ENCODE measurements around the gene FOXF2.
"Not testable (repeated sequence)": the region's sequence is repeated elsewhere in the genome, so short reads cannot be mapped to it uniquely, and the experiment has no call there.

FOXF2 gene

DNA sequence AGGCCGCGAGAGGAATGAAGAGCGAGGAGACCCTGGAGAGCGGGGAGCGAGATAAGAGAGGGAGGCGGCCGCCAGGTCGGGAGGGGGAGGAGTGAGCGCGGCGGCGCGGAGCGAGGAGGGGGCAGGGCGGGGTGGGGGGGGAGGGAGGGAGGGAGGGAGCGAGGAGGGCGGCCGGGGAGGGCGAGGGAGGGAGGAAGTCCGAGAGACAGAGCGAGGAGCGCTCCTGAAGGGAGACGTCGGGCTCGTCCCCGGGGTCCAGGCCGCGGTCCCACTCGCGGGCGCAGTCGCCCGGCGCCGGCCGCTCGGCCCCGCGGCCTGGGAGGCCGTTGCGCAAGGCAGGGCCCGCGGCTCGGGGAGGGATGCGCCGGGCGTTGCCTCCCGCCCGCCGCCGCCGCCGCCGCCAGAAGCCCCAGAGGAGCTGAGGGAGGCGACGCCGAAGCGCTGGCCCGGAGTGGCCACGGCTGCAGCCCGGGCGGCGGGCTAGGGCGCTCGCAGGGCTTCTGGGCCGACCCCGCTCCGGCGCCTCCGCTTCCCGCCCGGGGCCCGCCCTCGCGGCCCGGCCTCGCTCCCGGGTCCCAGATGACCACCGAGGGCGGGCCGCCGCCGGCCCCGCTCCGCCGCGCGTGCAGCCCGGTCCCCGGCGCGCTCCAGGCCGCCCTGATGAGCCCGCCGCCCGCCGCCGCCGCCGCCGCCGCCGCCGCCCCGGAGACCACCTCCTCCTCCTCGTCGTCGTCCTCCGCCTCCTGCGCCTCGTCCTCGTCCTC lies at the start of gene FOXF2:
TSS of gene FOXF2 (plus strand) at position 208 of the 764 bp plus-strand sequence. CDS start at position 580, 372 bp downstream.
- DNase-seq: no peak
- Mint-ChIP-seq H3K27me3 (peaks cover 77% of the 10 kb centered on the region), H3K9me3 (no peaks in the 10 kb centered on the region), H3K27ac (no peak within 1 kb of the TSS), H3K36me3 (ENCODE audit: low read depth) (no peaks in the 10 kb centered on the region), H3K4me1 (peaks cover 16% of the 10 kb centered on the region), H3K4me3 (peak within 1 kb of the TSS; percentile 67)
- no peak for ATAC-seq

DNA sequence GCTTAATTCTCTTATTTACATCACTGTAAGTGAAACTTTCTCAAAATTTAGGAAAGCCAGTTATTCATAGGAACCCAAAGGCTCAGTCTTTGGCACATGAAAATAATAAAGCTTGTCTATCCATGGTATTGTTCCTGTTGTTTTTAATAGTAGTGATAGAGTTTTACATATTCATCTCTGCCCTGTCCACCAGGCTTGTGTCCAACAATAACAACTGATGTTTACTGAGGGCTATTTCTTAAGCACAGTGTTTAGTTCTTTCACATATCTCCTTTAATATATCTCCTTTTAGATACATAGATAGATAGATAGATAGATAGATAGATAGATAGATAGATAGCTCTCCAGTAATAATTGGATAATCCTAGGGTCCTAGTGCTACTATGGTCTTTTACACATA lies 43.3 kb upstream of the FOXF2 start:
- H3K27ac Mint-ChIP-seq: no peak overlapping the region
- DNase-seq (no peak), ATAC-seq (no peak)
- no peaks in the 10 kb centered on the region for H3K36me3 Mint-ChIP-seq (ENCODE audit: low read depth)
- peaks cover 37% of the 10 kb centered on the region for H3K27me3 Mint-ChIP-seq
- H3K9me3 Mint-ChIP-seq: peaks cover 20% of the 10 kb centered on the region
- no peaks in the 10 kb centered on the region for H3K4me1 Mint-ChIP-seq
- no peak overlapping the region for H3K4me3 Mint-ChIP-seq

DNA sequence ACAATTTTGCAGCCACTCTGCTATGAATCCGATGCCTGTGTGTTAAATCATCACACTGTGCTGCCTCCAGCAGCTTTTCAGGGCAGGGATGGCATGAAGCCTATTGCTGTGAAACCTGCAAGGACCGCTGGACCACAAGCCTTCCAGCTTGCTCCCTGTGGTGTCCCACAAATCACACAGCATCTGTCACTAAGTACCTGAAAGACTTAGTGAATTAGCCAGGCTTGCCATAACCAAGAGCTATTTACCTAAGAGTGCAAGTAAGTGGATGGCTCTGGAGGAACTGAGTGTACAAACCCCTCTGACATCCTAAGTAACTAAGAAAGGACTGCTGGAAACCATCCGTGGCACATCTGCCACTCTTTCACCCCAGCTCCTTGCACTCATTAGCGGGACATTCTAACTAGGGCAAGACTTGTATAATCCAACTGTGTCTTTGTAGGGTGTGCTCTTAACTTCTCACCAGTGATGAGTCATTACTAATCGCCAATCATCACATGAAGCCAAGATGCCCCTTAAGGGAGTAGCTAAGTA lies 42.8 kb upstream of the FOXF2 start:
- no peak overlapping the region for H3K4me3 Mint-ChIP-seq
- no peaks in the 10 kb centered on the region for H3K4me1 Mint-ChIP-seq
- no peak for ATAC-seq
- H3K9me3 Mint-ChIP-seq: peaks cover 25% of the 10 kb centered on the region
- DNase-seq: no peak
- H3K36me3 Mint-ChIP-seq (ENCODE audit: low read depth): no peaks in the 10 kb centered on the region
- peaks cover 33% of the 10 kb centered on the region for H3K27me3 Mint-ChIP-seq
- no peak overlapping the region for H3K27ac Mint-ChIP-seq

DNA sequence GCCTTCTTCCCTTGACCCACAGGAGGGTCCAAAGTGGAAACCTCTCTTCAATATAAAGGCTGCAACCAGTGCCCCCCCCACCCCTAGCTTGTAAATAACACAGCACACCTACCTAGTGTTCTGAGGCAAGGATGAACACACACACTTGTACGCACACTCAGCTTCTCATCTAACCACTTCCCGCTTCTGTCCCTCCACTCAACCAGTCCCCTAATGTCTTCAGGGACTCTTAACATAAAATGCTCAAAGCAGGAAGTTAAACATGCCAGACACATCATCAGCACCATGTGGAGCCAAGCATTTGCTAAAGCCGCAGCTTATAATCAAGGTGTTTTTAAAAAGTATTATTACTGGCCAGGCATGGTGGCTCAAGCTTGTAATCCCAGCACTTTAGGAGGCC lies 42.2 kb upstream of the FOXF2 start:
- peaks cover 3% of the 10 kb centered on the region for H3K36me3 Mint-ChIP-seq (ENCODE audit: low read depth)
- no peak overlapping the region for H3K27ac Mint-ChIP-seq
- H3K27me3 Mint-ChIP-seq: peaks cover 33% of the 10 kb centered on the region
- ATAC-seq (no peak), DNase-seq (no peak)
- peaks cover 30% of the 10 kb centered on the region for H3K9me3 Mint-ChIP-seq
- no peaks in the 10 kb centered on the region for H3K4me1 Mint-ChIP-seq
- H3K4me3 Mint-ChIP-seq: no peak overlapping the region

DNA sequence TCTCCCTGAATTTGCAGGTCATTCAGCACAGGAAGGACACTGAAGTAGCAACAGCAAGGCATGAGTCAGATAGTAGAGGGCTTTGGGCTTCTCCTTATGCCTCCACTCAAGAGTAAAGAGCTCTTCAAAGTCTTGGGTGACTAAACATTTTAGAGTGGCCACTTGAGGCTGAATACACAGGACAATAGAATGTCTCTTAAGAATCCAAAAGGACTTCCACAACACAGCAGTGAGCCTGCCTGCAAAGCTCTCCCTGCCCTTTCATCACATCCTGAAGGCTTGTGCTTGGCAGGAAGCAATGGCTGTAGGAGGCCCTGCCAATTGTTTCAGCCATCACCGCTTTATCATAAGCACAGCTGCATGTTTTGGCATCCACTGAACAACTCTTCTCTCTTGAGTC lies 40.7 kb upstream of the FOXF2 start:
- Mint-ChIP-seq H3K36me3 (ENCODE audit: low read depth) (peaks cover 3% of the 10 kb centered on the region), H3K27me3 (peaks cover 42% of the 10 kb centered on the region), H3K27ac (no peak overlapping the region), H3K4me1 (no peaks in the 10 kb centered on the region), H3K9me3 (peaks cover 42% of the 10 kb centered on the region), H3K4me3 (no peak overlapping the region)
- ATAC-seq (no peak), DNase-seq (no peak)

DNA sequence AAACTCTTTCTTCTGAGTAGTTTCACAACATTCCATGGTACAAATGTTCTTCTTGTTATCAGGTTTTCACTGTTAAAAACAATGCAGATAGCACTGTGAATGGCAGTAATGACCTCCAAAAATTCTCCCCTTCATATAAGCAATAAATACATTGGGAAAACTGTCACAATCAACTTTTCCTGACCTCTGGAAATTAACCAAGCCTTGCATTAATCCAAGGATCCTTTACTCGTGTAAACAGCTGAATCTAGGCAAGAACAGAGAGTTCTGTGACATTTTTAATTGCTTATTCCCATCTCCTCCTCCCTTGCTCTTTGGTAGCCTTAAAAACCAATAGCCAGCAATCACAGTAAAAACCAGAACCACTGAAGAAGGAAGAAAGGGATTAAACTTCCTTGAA lies 39.7 kb upstream of the FOXF2 start:
- Mint-ChIP-seq H3K9me3 (peaks cover 37% of the 10 kb centered on the region), H3K27me3 (peaks cover 52% of the 10 kb centered on the region)
- DNase-seq: no peak

DNA sequence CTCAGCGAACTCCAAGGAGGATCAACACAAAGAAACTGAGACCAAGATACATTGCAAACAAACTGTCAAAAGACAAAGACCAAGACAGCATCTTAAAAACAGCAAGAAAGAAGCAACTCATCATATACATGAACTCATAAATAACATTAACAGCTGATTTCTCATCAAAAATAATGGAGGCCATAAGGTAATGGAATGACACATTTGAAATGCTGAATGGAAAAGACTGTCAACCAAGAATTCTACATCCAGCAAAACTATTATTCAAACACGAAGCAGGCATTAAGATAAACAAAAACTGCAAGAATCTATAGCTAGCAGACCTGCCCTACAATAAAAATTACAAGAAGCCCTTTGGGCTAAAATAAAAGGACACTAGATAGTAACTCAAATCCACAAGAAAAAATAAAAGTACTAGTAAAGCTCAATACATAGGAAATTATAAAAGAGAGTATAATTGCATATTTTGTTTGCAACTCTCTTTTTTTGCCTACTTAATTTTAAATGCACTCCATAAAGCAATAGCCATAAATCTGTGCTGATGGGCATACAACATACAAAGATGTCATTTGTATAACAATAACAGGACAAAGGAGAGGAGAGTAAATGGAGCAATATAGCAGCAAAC lies 37.9 kb upstream of the FOXF2 start:
- DNase-seq: no peak
- no peak overlapping the region for H3K4me3 Mint-ChIP-seq
- H3K27ac Mint-ChIP-seq: no peak overlapping the region
- H3K27me3 Mint-ChIP-seq: peaks cover 49% of the 10 kb centered on the region
- no peak for ATAC-seq
- peaks cover 30% of the 10 kb centered on the region for H3K9me3 Mint-ChIP-seq
- H3K36me3 Mint-ChIP-seq (ENCODE audit: low read depth): peaks cover 3% of the 10 kb centered on the region
- no peaks in the 10 kb centered on the region for H3K4me1 Mint-ChIP-seq

More for the DNA sequence above, 39.7 kb upstream of the FOXF2 start:
- ATAC-seq: no peak
- H3K4me3 Mint-ChIP-seq: no peak overlapping the region
- no peaks in the 10 kb centered on the region for H3K4me1 Mint-ChIP-seq
- H3K27ac Mint-ChIP-seq: no peak overlapping the region
- peaks cover 3% of the 10 kb centered on the region for H3K36me3 Mint-ChIP-seq (ENCODE audit: low read depth)

DNA sequence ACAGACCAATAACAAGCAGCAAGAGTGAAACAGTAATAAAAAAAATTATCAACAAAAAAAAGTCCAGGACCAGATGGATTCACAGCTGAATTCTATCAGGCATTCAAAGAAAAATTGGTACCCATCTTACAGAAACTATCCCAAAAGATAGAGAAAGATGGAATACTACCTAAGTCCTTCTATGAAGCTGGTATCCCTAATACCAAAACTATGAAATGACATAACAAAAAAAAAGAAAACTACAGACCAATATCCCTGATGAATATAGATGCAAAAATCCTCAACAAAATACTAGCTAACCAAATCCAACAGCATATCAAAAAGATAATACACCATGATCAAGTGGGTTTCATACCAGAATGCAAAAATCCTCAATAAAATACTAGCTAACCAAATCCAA lies 34.3 kb upstream of the FOXF2 start:
- not testable (repeated sequence) for H3K36me3 Mint-ChIP-seq (ENCODE audit: low read depth); DNase-seq; H3K4me3 Mint-ChIP-seq; H3K4me1 Mint-ChIP-seq; H3K27ac Mint-ChIP-seq; ATAC-seq
- Mint-ChIP-seq H3K9me3 (peaks cover 30% of the 10 kb centered on the region), H3K27me3 (peaks cover 42% of the 10 kb centered on the region)

DNA sequence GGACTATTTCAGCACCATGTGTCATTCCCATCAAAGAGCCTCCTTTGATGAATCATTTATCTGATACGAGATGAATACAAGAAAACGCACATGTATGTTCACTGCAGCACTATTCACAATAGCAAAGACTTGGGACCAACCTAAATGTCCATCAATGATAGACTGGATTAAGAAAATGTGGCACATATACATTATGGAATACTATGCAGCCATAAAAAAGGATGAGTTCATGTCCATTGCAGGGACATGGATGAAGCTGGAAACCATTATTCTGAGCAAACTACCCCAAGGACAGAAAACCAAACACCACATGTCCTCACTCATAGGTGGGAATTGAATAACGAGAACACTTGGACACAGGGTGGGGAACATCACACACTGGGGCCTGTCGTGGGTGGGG lies 27.7 kb upstream of the FOXF2 start:
- not testable (repeated sequence) for H3K4me3 Mint-ChIP-seq; H3K36me3 Mint-ChIP-seq (ENCODE audit: low read depth); H3K27ac Mint-ChIP-seq; ATAC-seq; H3K4me1 Mint-ChIP-seq; H3K9me3 Mint-ChIP-seq; DNase-seq
- peaks cover 39% of the 10 kb centered on the region for H3K27me3 Mint-ChIP-seq

DNA sequence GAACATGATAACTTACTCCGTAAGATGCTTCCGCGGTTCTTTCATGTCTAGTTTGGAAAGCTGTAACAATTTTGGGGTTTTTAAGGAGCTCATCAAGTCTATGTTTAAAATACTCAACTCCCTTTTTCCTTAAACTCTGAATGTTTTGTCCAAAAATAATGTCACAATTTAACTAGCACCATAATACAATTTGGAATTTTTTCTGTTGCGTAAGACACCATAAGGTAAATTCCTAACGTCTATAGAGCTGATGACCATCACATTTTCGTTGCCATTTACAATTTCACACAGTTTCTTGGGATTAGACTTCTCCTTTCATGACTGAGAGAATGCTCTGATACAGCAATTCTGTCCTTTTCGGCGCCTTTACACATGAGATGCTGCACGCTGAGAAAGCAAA lies 26.7 kb upstream of the FOXF2 start:
- Mint-ChIP-seq H3K27me3 (peaks cover 37% of the 10 kb centered on the region), H3K4me3 (no peak overlapping the region), H3K36me3 (ENCODE audit: low read depth) (no peaks in the 10 kb centered on the region), H3K4me1 (no peaks in the 10 kb centered on the region), H3K9me3 (no peaks in the 10 kb centered on the region), H3K27ac (no peak overlapping the region)
- DNase-seq (no peak), ATAC-seq (no peak)

DNA sequence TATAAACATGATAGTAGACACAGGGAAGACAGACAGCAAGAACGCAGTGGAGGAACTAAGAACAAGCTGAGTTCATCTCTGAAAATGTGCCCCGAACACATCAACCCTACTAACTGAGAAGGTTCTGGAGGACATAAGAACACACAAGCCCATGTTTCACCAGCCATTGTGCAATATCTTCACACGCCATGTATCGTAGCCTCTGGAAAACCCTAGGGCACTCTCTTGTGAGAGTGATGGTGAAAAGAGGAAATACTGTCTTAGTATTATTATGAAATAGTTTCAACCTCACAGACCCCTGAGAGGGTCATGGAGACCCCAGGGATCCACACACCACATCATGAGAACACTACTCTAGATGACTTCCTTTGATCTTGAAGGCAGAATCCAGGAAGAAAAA lies 26.1 kb upstream of the FOXF2 start:
- Mint-ChIP-seq H3K27ac (no peak overlapping the region), H3K4me1 (no peaks in the 10 kb centered on the region), H3K27me3 (peaks cover 41% of the 10 kb centered on the region), H3K4me3 (no peak overlapping the region), H3K36me3 (ENCODE audit: low read depth) (no peaks in the 10 kb centered on the region), H3K9me3 (no peaks in the 10 kb centered on the region)
- no peak for ATAC-seq
- no peak for DNase-seq

DNA sequence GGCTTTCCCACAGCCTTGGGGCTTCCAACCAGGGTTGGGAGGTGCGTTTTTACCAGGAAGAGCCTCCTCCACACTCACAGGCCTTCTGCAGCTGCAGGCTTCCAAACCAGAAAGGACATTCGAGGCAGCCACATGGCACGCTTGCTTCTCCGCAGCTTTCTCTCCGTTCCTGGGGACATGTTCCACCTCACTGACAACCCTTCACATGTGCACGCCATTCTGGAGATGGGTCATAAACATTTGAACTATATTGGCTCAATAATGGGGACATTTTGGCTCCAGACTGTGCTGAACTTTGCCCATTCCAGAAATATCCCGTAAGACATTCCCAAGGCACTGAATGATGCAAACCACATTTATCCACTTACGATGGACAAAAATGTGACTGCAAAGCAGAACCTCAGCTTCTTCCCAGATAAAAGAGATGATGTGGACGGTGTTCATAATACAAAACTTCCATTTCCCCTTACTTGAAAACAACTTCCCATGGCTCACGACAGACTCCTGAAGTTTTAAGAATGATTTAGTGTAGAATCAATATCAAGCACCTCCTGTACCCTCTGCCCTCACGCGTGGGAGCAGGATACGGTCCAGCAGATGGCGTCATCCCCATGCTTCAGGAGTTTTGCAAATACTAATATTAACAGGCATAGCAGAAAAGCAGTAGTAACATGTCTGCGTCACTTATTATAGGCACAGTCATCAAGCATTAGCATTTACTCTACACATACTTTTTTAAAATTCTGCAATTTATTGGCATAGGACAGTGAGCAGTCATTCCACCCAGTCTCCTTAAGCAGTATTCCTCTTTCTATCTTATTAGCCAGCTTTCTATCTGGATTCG lies 25.4 kb upstream of the FOXF2 start:
- no peak for DNase-seq
- ATAC-seq: no peak
- Mint-ChIP-seq H3K4me1 (no peaks in the 10 kb centered on the region), H3K36me3 (ENCODE audit: low read depth) (no peaks in the 10 kb centered on the region), H3K27ac (no peak overlapping the region), H3K4me3 (no peak overlapping the region), H3K9me3 (no peaks in the 10 kb centered on the region), H3K27me3 (peaks cover 44% of the 10 kb centered on the region)

DNA sequence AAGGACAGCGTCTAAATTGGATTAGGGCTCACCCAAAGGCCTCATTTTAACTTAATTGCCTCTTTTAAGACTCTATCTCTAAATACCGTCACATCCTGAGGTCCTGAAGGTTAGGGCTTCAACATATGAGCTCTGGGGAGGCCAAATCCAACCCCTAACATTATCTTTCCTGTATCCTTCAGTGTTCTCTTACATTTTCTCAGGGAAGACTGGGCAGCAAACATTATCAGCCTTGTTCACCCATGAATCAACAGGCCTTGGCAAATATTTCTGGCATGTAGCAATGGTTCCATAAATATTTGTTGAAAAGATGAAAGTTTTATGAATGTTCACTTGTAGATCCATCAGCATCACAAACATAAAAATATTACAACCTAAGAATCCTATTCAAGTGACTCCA lies 24.6 kb upstream of the FOXF2 start:
- Mint-ChIP-seq H3K36me3 (ENCODE audit: low read depth) (no peaks in the 10 kb centered on the region), H3K4me3 (no peak overlapping the region), H3K27me3 (peaks cover 43% of the 10 kb centered on the region), H3K27ac (no peak overlapping the region), H3K4me1 (no peaks in the 10 kb centered on the region), H3K9me3 (peaks cover 7% of the 10 kb centered on the region)
- no peak for ATAC-seq
- no peak for DNase-seq

DNA sequence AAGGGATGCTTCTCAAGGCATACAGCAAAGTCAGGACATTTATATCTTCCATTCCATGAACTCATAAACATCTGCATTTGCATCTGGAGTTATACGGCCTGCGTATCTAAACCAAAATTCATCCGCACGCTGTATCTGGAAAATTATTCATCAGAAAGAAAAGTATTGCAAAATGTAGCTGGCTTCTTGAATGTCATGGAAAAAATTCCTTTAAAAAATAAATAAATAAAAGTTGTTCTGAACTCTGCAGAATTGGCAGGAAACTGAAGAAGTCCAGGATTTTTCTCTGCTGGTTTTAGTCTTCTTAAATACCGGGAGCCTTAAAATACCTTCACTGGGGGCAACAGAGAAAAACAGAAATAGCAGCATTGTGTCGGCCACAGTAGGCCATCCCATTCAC lies 23.7 kb upstream of the FOXF2 start:
- no peak for DNase-seq
- Mint-ChIP-seq H3K27ac (no peak overlapping the region), H3K27me3 (peaks cover 47% of the 10 kb centered on the region), H3K4me1 (no peaks in the 10 kb centered on the region), H3K9me3 (peaks cover 10% of the 10 kb centered on the region), H3K36me3 (ENCODE audit: low read depth) (no peaks in the 10 kb centered on the region), H3K4me3 (no peak overlapping the region)
- no peak for ATAC-seq
